ENCODE results near the gene NNT. TPM values are rescaled to one million over a fixed set of nuclear protein-coding genes. Genes with fewer than 3 reads are reported as not detected.

The NNT gene
- total and polyA plus RNA-seq, 2 of the 8 experiments (the other 6 are each of a cell fraction or from before 2014, with no cell fraction given): 11.0 to 22.2 TPM

DNA sequence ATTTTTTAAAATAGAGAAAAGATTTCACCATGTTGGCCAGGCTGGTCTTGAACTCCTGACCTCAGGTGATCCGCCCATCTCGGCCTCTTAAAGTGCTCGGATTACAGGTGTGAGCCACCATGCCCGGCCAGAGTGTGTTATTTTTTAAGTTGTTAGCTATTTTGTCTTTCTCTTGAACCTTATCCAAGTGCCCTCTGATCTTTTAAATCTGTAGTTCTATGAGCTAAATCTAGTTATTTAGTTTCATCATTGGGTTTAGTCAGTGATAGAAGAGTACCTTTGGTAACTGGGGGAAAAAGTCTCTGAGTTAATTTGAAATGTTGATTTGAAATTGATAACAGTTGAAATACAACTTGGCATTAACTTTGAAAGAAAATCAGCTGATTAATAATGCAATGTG lies 88.3 kb downstream of the NNT start (continued):
- TF ChIP-seq, protein P1, sequence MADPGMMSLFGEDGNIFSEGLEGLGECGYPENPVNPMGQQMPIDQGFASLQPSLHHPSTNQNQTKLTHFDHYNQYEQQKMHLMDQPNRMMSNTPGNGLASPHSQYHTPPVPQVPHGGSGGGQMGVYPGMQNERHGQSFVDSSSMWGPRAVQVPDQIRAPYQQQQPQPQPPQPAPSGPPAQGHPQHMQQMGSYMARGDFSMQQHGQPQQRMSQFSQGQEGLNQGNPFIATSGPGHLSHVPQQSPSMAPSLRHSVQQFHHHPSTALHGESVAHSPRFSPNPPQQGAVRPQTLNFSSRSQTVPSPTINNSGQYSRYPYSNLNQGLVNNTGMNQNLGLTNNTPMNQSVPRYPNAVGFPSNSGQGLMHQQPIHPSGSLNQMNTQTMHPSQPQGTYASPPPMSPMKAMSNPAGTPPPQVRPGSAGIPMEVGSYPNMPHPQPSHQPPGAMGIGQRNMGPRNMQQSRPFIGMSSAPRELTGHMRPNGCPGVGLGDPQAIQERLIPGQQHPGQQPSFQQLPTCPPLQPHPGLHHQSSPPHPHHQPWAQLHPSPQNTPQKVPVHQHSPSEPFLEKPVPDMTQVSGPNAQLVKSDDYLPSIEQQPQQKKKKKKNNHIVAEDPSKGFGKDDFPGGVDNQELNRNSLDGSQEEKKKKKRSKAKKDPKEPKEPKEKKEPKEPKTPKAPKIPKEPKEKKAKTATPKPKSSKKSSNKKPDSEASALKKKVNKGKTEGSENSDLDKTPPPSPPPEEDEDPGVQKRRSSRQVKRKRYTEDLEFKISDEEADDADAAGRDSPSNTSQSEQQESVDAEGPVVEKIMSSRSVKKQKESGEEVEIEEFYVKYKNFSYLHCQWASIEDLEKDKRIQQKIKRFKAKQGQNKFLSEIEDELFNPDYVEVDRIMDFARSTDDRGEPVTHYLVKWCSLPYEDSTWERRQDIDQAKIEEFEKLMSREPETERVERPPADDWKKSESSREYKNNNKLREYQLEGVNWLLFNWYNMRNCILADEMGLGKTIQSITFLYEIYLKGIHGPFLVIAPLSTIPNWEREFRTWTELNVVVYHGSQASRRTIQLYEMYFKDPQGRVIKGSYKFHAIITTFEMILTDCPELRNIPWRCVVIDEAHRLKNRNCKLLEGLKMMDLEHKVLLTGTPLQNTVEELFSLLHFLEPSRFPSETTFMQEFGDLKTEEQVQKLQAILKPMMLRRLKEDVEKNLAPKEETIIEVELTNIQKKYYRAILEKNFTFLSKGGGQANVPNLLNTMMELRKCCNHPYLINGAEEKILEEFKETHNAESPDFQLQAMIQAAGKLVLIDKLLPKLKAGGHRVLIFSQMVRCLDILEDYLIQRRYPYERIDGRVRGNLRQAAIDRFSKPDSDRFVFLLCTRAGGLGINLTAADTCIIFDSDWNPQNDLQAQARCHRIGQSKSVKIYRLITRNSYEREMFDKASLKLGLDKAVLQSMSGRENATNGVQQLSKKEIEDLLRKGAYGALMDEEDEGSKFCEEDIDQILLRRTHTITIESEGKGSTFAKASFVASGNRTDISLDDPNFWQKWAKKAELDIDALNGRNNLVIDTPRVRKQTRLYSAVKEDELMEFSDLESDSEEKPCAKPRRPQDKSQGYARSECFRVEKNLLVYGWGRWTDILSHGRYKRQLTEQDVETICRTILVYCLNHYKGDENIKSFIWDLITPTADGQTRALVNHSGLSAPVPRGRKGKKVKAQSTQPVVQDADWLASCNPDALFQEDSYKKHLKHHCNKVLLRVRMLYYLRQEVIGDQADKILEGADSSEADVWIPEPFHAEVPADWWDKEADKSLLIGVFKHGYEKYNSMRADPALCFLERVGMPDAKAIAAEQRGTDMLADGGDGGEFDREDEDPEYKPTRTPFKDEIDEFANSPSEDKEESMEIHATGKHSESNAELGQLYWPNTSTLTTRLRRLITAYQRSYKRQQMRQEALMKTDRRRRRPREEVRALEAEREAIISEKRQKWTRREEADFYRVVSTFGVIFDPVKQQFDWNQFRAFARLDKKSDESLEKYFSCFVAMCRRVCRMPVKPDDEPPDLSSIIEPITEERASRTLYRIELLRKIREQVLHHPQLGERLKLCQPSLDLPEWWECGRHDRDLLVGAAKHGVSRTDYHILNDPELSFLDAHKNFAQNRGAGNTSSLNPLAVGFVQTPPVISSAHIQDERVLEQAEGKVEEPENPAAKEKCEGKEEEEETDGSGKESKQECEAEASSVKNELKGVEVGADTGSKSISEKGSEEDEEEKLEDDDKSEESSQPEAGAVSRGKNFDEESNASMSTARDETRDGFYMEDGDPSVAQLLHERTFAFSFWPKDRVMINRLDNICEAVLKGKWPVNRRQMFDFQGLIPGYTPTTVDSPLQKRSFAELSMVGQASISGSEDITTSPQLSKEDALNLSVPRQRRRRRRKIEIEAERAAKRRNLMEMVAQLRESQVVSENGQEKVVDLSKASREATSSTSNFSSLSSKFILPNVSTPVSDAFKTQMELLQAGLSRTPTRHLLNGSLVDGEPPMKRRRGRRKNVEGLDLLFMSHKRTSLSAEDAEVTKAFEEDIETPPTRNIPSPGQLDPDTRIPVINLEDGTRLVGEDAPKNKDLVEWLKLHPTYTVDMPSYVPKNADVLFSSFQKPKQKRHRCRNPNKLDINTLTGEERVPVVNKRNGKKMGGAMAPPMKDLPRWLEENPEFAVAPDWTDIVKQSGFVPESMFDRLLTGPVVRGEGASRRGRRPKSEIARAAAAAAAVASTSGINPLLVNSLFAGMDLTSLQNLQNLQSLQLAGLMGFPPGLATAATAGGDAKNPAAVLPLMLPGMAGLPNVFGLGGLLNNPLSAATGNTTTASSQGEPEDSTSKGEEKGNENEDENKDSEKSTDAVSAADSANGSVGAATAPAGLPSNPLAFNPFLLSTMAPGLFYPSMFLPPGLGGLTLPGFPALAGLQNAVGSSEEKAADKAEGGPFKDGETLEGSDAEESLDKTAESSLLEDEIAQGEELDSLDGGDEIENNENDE (IDR thresholded peaks at IDR 0.05; ENCODE audit: insufficient replicate concordance, low read length): no peak
- TF ChIP-seq RXRA (IDR thresholded peaks at IDR 0.05; ENCODE audit: insufficient read depth, low read depth, low read length) (no peak), RBBP5 (IDR thresholded peaks at IDR 0.05; ENCODE audit: borderline replicate concordance, low read depth, low read length) (no peak), CHD1 (IDR thresholded peaks at IDR 0.05; ENCODE audit: low read depth, low read length) (no peak), YY1 (IDR thresholded peaks at IDR 0.05; ENCODE audit: low read depth, low read length) (no peak), CBX5 (IDR thresholded peaks at IDR 0.05; ENCODE audit: low read depth, low read length) (no peak), EZH2 (IDR thresholded peaks at IDR 0.05; ENCODE audit: low read depth, low read length, severe bottlenecking) (no peak), SRF (IDR thresholded peaks at IDR 0.05; ENCODE audit: low read depth, low read length) (no peak), ZNF274 (IDR thresholded peaks at IDR 0.05; ENCODE audit: borderline replicate concordance, extremely low read depth, low read length) (no peak)
